HL-60 (cell line): Measurements from ENCODE around the gene SULT1A4.
"Not testable (repeated sequence)": the region's sequence is repeated elsewhere in the genome, so short reads cannot be mapped to it uniquely, and the experiment has no call there.

Experiments
- CTCF ChIP-seq: IDR thresholded peaks from one replicate; pipeline ENCODE4 v1.5.1; 2011; ENCODE audit warnings: low read length, control low read depth, inconsistent platforms; ENCODE audit not compliant: insufficient read depth
- GABPA ChIP-seq: IDR thresholded peaks from 2 replicates; pipeline ENCODE4 v1.6.1; 2012; ENCODE audit warnings: low read depth
- POLR2AphosphoS5 ChIP-seq: IDR thresholded peaks from 2 replicates; pipeline ENCODE4 v1.6.1; 2012; ENCODE audit warnings: low read depth
- REST ChIP-seq: IDR thresholded peaks from 2 replicates; pipeline ENCODE4 v1.6.1; 2012; ENCODE audit warnings: low read depth; ENCODE audit not compliant: insufficient replicate concordance
- SPI1 ChIP-seq: IDR thresholded peaks from 2 replicates; pipeline ENCODE4 v1.6.1; 2012; ENCODE audit warnings: low read depth, mild to moderate bottlenecking, borderline replicate concordance

GRCh38 chr16:29482276-29482675 is 22.6 kb downstream of the SULT1A4 start:
- not testable (repeated sequence) for TF ChIP-seq CTCF, GABPA, POLR2AphosphoS5, REST, SPI1
